Kidney (tissue), 14 donors: Measurements from ENCODE around the gene KIAA1549. TPM values are rescaled to one million over a fixed set of nuclear protein-coding genes. Genes with fewer than 3 reads are reported as not detected.

Experiments
- DNase-seq, 5 donors: peaks; one replicate each; pipeline ENCODE4 v3.0.0-alpha.2; 2013 to 2020
- FAIRE-seq: peaks from 2 replicates; lab custom pipeline; 2012; peaks lifted over from hg19 to GRCh38; lab: Jason Lieb, UNC
- H3K27ac ChIP-seq, 2 donors: one replicate each; pipeline ENCODE4 v1.7.0; 2013; ENCODE audit warnings: low read depth in 2 of 2, low read length in 2 of 2, inconsistent platforms in 1 of 2
- H3K27me3 ChIP-seq: one replicate; pipeline ENCODE4 v1.7.1; 2013; ENCODE audit warnings: low read length, inconsistent platforms; ENCODE audit not compliant: control insufficient read depth, insufficient read depth
- H3K36me3 ChIP-seq, 3 donors: one replicate each; pipeline versions ENCODE4 v1.7.0 to v1.7.1; 2013; ENCODE audit warnings: low read length in 3 of 3, control low read depth in 1 of 3, inconsistent platforms in 1 of 3; ENCODE audit not compliant: insufficient read depth in 3 of 3, control insufficient read depth in 2 of 3
- H3K4me1 ChIP-seq, 3 donors: one replicate each; pipeline versions ENCODE4 v1.7.0 to v1.7.1; 2013; ENCODE audit warnings: low read length in 3 of 3, inconsistent platforms in 1 of 3, low read depth in 1 of 3; ENCODE audit not compliant: control insufficient read depth in 2 of 3, insufficient read depth in 2 of 3
- H3K4me3 ChIP-seq, 3 donors: one replicate each; pipeline versions ENCODE4 v1.7.0 to v1.8.1; 2013; ENCODE audit warnings: low read length in 3 of 3, control low read depth in 1 of 3, inconsistent platforms in 1 of 3
- H3K9ac ChIP-seq, 3 donors: one replicate each; pipeline versions ENCODE4 v1.7.0 to v1.7.1; 2013; ENCODE audit warnings: low read length in 3 of 3, control low read depth in 1 of 3, inconsistent platforms in 1 of 3
- H3K9me3 ChIP-seq, 3 donors: one replicate each; pipeline versions ENCODE4 v1.7.0 to v1.7.1; 2013; ENCODE audit warnings: low read length in 3 of 3, control low read depth in 1 of 3, inconsistent platforms in 1 of 3; ENCODE audit not compliant: control insufficient read depth in 2 of 3, insufficient read depth in 1 of 3
- CTCF ChIP-seq: IDR thresholded peaks from 3 replicates; pipeline ENCODE4 v1.5.1; 2012; ENCODE audit warnings: mild to moderate bottlenecking, moderate library complexity, borderline replicate concordance; ENCODE audit not compliant: insufficient read depth; ENCODE audit errors: extremely low read depth
- intact Hi-C: fragments of 100-400 bp; cut with DNase I; formaldehyde crosslinking; loops from one replicate; pipeline ENCODE4 v1.11.1; 2022
- polyA plus RNA-seq: library from polyadenylated mRNA; stranded (reverse); fragments of 350-450 nt; fragmentation: Illumina TruSeq; extraction: RNeasy Lipid Tissue Mini Kit (QIAGEN cat#74804); gene quantifications from one replicate; pipeline ENCODE4 v1.2.3, GENCODE V29; 2014; ENCODE audit warnings: low read depth, low replicate concordance; ENCODE audit not compliant: insufficient read depth
- total RNA-seq: library from RNA; stranded (reverse); fragmentation: NEBNext Ultra II Directional; extraction: Animal tissue kit (Norgen Biotek cat#: 25700); gene quantifications from one replicate; pipeline ENCODE4 v1.2.1, GENCODE V29; 2021
- donor health status: control.
- donor health status: control.
- donor health status: control.
- donor health status: control.
- donor health status: control.
- donor health status: DM: yes; HTN: yes; CAD: no.
- donor health status: Normal renal cell carcinoma (clear cell type).

Gene KIAA1549
- total and polyA plus RNA-seq, 2 donors from 2014 or later = 1.8 to 10.1 TPM

GRCh38 chr7:138951953-138952352 is 29.2 kb downstream of the KIAA1549 start:
- H3K9me3 ChIP-seq = no peaks in the 10 kb centered on the region
- intact Hi-C loops = no loop called here

GRCh38 chr7:138949421-138950088 is 31.6 kb downstream of the KIAA1549 start:
- FAIRE-seq (no peak), DNase-seq (no peak)
- H3K4me1 ChIP-seq = peaks cover 0 to 12% (median 4%) of the 10 kb centered on the region in 3 donors
- intact Hi-C loops = no loop called here
- no peak overlapping the region for H3K4me3 ChIP-seq
- H3K36me3 ChIP-seq = no peaks in the 10 kb centered on the region
- H3K27ac ChIP-seq = no peak overlapping the region
- H3K9me3 ChIP-seq = no peaks in the 10 kb centered on the region
- H3K9ac ChIP-seq = no peak overlapping the region
- TF ChIP-seq CTCF = no peak
- no peaks in the 10 kb centered on the region for H3K27me3 ChIP-seq

More at GRCh38 chr7:138951953-138952352, 29.2 kb downstream of the KIAA1549 start:
- no peak overlapping the region for H3K9ac ChIP-seq
- no peaks in the 10 kb centered on the region for H3K27me3 ChIP-seq
- no peak for FAIRE-seq
- no peak for TF ChIP-seq CTCF
- H3K4me3 ChIP-seq = peak overlapping the region in 1 of 3 donors; percentile 2
- H3K36me3 ChIP-seq = no peaks in the 10 kb centered on the region
- no peak for DNase-seq
- H3K4me1 ChIP-seq = peaks cover 0 to 12% (median 4%) of the 10 kb centered on the region in 3 donors
- peak overlapping the region; percentile 37 to 40 for H3K27ac ChIP-seq

- no peak overlapping the region for H3K4me3 ChIP-seq
- H3K9ac ChIP-seq = no peak overlapping the region
- no peak for FAIRE-seq
- intact Hi-C loops = no loop called here
- H3K27me3 ChIP-seq = no peaks in the 10 kb centered on the region
- no peaks in the 10 kb centered on the region for H3K36me3 ChIP-seq
- DNase-seq = no peak
- TF ChIP-seq CTCF = no peak
- H3K27ac ChIP-seq = no peak overlapping the region
- H3K4me1 ChIP-seq = peaks cover 0 to 12% (median 4%) of the 10 kb centered on the region in 3 donors
- H3K9me3 ChIP-seq = no peaks in the 10 kb centered on the region
These were observed 32.8 kb downstream of the KIAA1549 start for GRCh38 chr7:138948403-138948802.

DNA sequence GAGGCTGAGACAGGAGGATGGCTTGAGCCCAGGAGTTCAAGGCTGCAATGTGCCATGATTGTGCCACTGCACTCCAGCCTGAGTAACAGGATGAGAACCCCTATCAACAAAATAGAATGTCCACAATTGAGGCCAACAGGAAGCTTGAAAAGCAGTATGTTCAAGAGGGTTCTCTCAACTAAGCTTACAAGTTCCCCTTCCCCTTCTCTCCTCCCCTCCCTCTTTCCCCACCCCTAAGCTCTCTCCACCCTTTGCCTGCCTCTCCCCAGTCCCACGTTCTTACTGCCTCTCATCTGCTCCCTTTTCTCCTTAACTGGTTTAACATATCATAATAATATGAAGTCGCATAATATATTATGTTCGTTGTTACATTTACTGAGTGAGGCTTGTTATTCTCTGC is 35.4 kb downstream of the KIAA1549 start:
- no peak overlapping the region for H3K27ac ChIP-seq
- no peaks in the 10 kb centered on the region for H3K9me3 ChIP-seq
- DNase-seq = no peak
- H3K27me3 ChIP-seq = no peaks in the 10 kb centered on the region
- intact Hi-C loops = no loop called here
- no peak overlapping the region for H3K4me3 ChIP-seq
- H3K36me3 ChIP-seq = no peaks in the 10 kb centered on the region
- H3K9ac ChIP-seq = no peak overlapping the region
- TF ChIP-seq CTCF = no peak
- peaks cover 0 to 7% (median 0%) of the 10 kb centered on the region in 3 donors for H3K4me1 ChIP-seq
- no peak for FAIRE-seq
